Suprapubic skin (tissue), 3 donors: ENCODE results near the gene KIF18B.

Experiments
- EP300 ChIP-seq: sonication (generic); formaldehyde crosslinking; IDR thresholded peaks from one replicate; pipeline ENCODE4 v1.6.1; 2017; ENCODE audit warnings: antibody characterized with exemption
- POLR2A ChIP-seq, 2 donors: fragments of 450-650 bp; IDR thresholded peaks; one replicate each; pipeline ENCODE4 v1.6.1; 2017; ENCODE audit warnings: antibody characterized with exemption in 2 of 2, mild to moderate bottlenecking in 2 of 2, moderate library complexity in 2 of 2
- TF ChIP-seq, protein P1 (sequence below), 2 donors: fragments of 200-600 bp in 1 of 2; fragments of 450-650 bp in 1 of 2; sonication (generic) in 1 of 2; IDR thresholded peaks; one replicate each; pipeline ENCODE4 v1.5.1; 2016 to 2019; ENCODE audit warnings: antibody characterized with exemption in 2 of 2, mild to moderate bottlenecking in 1 of 2, moderate library complexity in 1 of 2

DNA sequence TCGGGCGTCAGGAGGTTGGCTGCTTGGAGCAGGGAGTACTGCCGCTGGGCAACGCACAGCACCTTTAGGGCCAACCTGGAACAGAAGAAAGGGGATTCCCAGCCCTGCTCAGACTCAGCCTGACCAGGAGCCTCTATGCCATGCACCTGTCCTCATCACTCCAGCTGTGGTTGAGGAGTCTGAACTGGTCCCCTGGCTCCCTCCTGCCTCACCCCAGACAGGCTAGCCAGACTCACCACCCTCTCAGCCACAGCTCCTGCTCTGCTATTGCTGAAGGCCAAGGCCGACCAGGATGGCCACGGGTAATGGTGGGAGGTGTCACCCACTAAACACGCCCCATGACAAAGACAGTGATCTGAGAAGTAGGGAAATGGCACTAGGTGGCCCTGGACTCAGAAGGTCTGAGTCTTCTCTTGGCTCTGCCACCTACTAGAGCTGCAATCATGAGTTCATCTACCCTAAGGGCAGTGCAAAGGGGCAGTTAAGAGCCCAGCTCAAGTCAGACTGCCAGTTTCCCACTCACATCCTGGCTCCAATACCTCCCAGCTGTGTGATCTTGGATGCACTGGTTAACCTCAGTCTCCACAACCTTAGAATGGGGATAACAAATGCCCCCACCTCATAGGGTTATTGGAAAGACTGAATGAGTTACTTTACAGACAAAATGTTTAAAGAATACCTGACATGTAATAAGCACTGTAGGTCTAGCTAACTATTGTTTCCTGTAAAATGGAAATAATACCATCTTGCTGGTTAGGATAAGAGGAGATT is 18.4 kb downstream of the KIF18B start:
- TF ChIP-seq EP300 (no peak), POLR2A (IDR thresholded peaks at IDR 0.05) (no peak)
- TF ChIP-seq, protein P1, sequence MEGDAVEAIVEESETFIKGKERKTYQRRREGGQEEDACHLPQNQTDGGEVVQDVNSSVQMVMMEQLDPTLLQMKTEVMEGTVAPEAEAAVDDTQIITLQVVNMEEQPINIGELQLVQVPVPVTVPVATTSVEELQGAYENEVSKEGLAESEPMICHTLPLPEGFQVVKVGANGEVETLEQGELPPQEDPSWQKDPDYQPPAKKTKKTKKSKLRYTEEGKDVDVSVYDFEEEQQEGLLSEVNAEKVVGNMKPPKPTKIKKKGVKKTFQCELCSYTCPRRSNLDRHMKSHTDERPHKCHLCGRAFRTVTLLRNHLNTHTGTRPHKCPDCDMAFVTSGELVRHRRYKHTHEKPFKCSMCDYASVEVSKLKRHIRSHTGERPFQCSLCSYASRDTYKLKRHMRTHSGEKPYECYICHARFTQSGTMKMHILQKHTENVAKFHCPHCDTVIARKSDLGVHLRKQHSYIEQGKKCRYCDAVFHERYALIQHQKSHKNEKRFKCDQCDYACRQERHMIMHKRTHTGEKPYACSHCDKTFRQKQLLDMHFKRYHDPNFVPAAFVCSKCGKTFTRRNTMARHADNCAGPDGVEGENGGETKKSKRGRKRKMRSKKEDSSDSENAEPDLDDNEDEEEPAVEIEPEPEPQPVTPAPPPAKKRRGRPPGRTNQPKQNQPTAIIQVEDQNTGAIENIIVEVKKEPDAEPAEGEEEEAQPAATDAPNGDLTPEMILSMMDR (IDR thresholded peaks at IDR 0.05): no peak
